CD4-positive, alpha-beta T cell (primary cell): ENCODE data around the gene SSTR4. TPM values are rescaled to one million over a fixed set of nuclear protein-coding genes. Genes with fewer than 3 reads are reported as not detected.

ENCODE experiments used
- ATAC-seq: fragments of 200-7000 bp; cut with Tn5 transposase; one replicate; pipeline ENCODE4 v1.10.0; 2022; ENCODE audit warnings: mild to moderate bottlenecking; ENCODE audit not compliant: poor library complexity
- CTCF ChIA-PET: fragments of 350-600 bp; sonication (Branson Sonifier 250); formaldehyde crosslinking; loops from one replicate; lab custom pipeline; 2021; ENCODE audit warnings: antibody characterized with exemption, inconsistent platforms; lab: Charles Lee
- POLR2A ChIA-PET: fragments of 350-600 bp; sonication (Branson Sonifier 250); formaldehyde crosslinking; loops from one replicate; lab custom pipeline; 2021; ENCODE audit warnings: antibody characterized with exemption, inconsistent platforms; lab: Charles Lee
- DNase-seq, 14 experiments: peaks; one replicate each; pipeline ENCODE4 v3.0.0-alpha.2; 2013 to 2020; ENCODE audit warnings: mixed read lengths in 2 of 14
- H3K27ac ChIP-seq, 2 donors: one replicate each; pipeline versions ENCODE4 v1.5.1 to v1.7.0; 2013; ENCODE audit warnings: low read length in 2 of 2, low read depth in 1 of 2, mild to moderate bottlenecking in 1 of 2
- H3K27me3 ChIP-seq, 2 experiments: 1 replicate in 1 of 2; 2 replicates in 1 of 2; pipeline versions ENCODE4 v1.6.1 to v1.7.0; 2013; ENCODE audit warnings: low read length in 2 of 2, control low read depth in 1 of 2, mild to moderate bottlenecking in 1 of 2, moderate library complexity in 1 of 2; ENCODE audit not compliant: insufficient read depth in 2 of 2, control insufficient read depth in 1 of 2
- H3K36me3 ChIP-seq: one replicate; pipeline ENCODE4 v1.6.1; 2013; ENCODE audit warnings: low read length, control low read depth; ENCODE audit not compliant: insufficient read depth
- H3K4me1 ChIP-seq: one replicate; pipeline ENCODE4 v1.6.1; 2013; ENCODE audit warnings: low read length, control low read depth; ENCODE audit not compliant: insufficient read depth
- H3K4me3 ChIP-seq: one replicate; pipeline ENCODE4 v1.5.1; 2013; ENCODE audit warnings: mild to moderate bottlenecking, low read length, moderate library complexity
- H3K9me3 ChIP-seq, 2 experiments: 1 replicate in 1 of 2; 2 replicates in 1 of 2; pipeline versions ENCODE4 v1.6.1 to v1.7.0; 2013; ENCODE audit warnings: low read length in 2 of 2, mild to moderate bottlenecking in 2 of 2, control low read depth in 1 of 2, moderate library complexity in 1 of 2; ENCODE audit not compliant: control insufficient read depth in 1 of 2, insufficient read depth in 1 of 2
- H3K27ac Mint-ChIP-seq: one replicate; pipeline ENCODE4 v1.8.0; 2020; ENCODE audit warnings: mixed read lengths
- H3K27me3 Mint-ChIP-seq: one replicate; pipeline ENCODE4 v1.8.0; 2021; ENCODE audit warnings: mixed read lengths
- H3K36me3 Mint-ChIP-seq: one replicate; pipeline ENCODE4 v1.8.0; 2021; ENCODE audit warnings: low read depth, mixed read lengths
- H3K4me1 Mint-ChIP-seq: one replicate; pipeline ENCODE4 v1.8.0; 2021; ENCODE audit warnings: low read depth, mixed read lengths
- H3K4me3 Mint-ChIP-seq: one replicate; pipeline ENCODE4 v1.8.0; 2020; ENCODE audit warnings: mild to moderate bottlenecking, mixed read lengths
- H3K9me3 Mint-ChIP-seq: one replicate; pipeline ENCODE4 v1.8.0; 2020; ENCODE audit warnings: mixed read lengths
- intact Hi-C, 2 experiments: fragments of 100-400 bp; cut with DNase I in 1 of 2; cut with micrococcal nuclease in 1 of 2; formaldehyde crosslinking; loops; one replicate each; pipeline versions ENCODE4 v1.15.1 to v1.9.0; 2023 to 2025; cut with DNase I, micrococcal nuclease
- total RNA-seq, 174 experiments: library from RNA in 2 of 174; stranded (reverse) in 2 of 174; gene quantifications; one replicate each; pipeline ENCODE4 v1.2.3 and lab custom pipeline; 2021 to 2026
- TF ChIP-seq, protein P1 (sequence below): fragments of 200-600 bp; IDR thresholded peaks from one replicate; pipeline ENCODE4 v1.8.0; 2022; ENCODE audit warnings: antibody characterized with exemption, mild to moderate bottlenecking

The SSTR4 gene
- total RNA-seq, 2 experiments from 2014 or later = not detected

DNA sequence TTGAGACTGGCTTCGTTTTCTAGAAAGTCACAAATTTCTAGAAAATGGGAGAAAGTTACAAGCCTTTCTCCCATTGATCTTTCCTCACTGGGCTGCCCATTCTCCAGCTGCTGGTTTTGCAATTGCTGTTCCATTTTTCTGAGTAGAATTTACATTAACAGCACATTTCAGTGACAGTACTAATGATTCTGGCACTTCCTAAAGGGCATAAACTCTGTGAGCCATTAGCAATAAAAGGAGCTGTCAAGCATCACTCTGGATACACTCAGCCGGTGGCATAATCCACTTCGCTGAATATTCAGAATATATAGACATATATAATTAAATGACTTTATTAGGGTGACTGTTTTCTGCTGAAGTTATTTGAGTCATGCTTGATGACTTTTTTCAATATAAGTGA is 6.7 kb upstream of the SSTR4 start:
- no peaks in the 10 kb centered on the region for H3K9me3 ChIP-seq
- TF ChIP-seq, protein P1, sequence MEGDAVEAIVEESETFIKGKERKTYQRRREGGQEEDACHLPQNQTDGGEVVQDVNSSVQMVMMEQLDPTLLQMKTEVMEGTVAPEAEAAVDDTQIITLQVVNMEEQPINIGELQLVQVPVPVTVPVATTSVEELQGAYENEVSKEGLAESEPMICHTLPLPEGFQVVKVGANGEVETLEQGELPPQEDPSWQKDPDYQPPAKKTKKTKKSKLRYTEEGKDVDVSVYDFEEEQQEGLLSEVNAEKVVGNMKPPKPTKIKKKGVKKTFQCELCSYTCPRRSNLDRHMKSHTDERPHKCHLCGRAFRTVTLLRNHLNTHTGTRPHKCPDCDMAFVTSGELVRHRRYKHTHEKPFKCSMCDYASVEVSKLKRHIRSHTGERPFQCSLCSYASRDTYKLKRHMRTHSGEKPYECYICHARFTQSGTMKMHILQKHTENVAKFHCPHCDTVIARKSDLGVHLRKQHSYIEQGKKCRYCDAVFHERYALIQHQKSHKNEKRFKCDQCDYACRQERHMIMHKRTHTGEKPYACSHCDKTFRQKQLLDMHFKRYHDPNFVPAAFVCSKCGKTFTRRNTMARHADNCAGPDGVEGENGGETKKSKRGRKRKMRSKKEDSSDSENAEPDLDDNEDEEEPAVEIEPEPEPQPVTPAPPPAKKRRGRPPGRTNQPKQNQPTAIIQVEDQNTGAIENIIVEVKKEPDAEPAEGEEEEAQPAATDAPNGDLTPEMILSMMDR = no peak
- H3K27me3 ChIP-seq = no peaks in the 10 kb centered on the region
- no peaks in the 10 kb centered on the region for H3K4me1 ChIP-seq
- ChIA-PET POLR2A (no interaction called here), CTCF (no interaction called here)
- no peaks in the 10 kb centered on the region for H3K36me3 ChIP-seq
- ATAC-seq = no peak
- no peak for DNase-seq
- intact Hi-C loops = no loop called here
- no peak overlapping the region for H3K4me3 ChIP-seq
- H3K27ac Mint-ChIP-seq = no peak overlapping the region
- H3K4me1 Mint-ChIP-seq = no peaks in the 10 kb centered on the region
- H3K27me3 Mint-ChIP-seq = peaks cover 22% of the 10 kb centered on the region
- no peak overlapping the region for H3K4me3 Mint-ChIP-seq
- H3K36me3 Mint-ChIP-seq = no peaks in the 10 kb centered on the region
- H3K9me3 Mint-ChIP-seq = no peaks in the 10 kb centered on the region
- no peak overlapping the region for H3K27ac ChIP-seq

DNA sequence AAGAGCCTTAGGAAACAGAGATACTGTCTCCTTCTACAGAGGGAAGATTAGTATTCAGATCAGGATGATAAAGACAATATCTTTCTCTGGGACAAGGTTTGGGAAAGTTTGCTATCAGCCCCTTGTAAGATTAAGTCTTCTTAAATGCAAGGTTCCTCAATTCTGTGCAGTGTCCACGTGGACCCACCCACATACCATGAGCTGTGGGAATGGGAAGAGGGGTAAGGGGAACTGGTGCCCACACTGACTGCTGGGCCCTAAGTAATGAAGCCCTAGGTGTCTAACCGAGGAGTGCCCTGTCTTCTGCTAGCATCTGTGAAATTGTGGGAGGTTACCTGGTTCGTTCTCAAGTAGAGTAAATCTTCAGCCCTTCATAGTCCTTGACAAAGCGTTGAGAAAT is 5.8 kb upstream of the SSTR4 start:
- Histone ChIP-seq H3K4me3 (no peak overlapping the region), H3K36me3 (no peaks in the 10 kb centered on the region), H3K27ac (no peak overlapping the region), H3K27me3 (no peaks in the 10 kb centered on the region), H3K9me3 (no peaks in the 10 kb centered on the region), H3K4me1 (no peaks in the 10 kb centered on the region)
- no peak overlapping the region for H3K4me3 Mint-ChIP-seq
- DNase-seq = no peak
- TF ChIP-seq, protein P1 = no peak
- CTCF ChIA-PET = no interaction called here
- no peaks in the 10 kb centered on the region for H3K4me1 Mint-ChIP-seq
- H3K27me3 Mint-ChIP-seq = peaks cover 31% of the 10 kb centered on the region
- H3K27ac Mint-ChIP-seq = no peak overlapping the region
- ATAC-seq = no peak
- H3K36me3 Mint-ChIP-seq = no peaks in the 10 kb centered on the region
- POLR2A ChIA-PET = no interaction called here
- H3K9me3 Mint-ChIP-seq = no peaks in the 10 kb centered on the region
- intact Hi-C loops = no loop called here

DNA sequence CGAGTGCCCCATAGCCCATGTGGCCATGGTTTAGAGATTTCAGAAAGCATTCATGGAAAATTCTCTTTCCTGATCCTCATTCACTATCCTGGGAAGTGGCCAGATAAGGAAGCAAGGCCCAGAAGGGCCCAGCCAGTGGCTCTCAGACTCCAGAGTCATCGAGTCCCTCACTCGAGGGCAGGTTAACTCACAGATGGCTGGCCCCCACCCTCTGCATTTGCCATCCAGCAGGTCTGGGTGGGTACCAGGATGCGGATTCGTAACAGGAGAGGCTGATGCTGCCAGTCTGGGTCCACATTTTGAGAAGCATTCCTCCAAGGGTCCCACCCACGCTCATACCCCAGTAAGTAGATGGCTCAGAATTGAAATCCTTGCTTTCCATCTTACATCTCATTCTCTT is 3.8 kb upstream of the SSTR4 start:
- DNase-seq (no peak), ATAC-seq (no peak)
- Histone ChIP-seq H3K9me3 (peaks cover 0 to 9% of the 10 kb centered on the region in 2 experiments), H3K27ac (no peak overlapping the region), H3K36me3 (no peaks in the 10 kb centered on the region), H3K4me1 (no peaks in the 10 kb centered on the region), H3K4me3 (no peak overlapping the region), H3K27me3 (peaks cover 0 to 3% of the 10 kb centered on the region in 2 experiments)
- no peaks in the 10 kb centered on the region for H3K4me1 Mint-ChIP-seq
- no peak overlapping the region for H3K4me3 Mint-ChIP-seq
- intact Hi-C loops = no loop called here
- POLR2A ChIA-PET = no interaction called here
- no peaks in the 10 kb centered on the region for H3K36me3 Mint-ChIP-seq
- H3K9me3 Mint-ChIP-seq = no peaks in the 10 kb centered on the region
- peaks cover 35% of the 10 kb centered on the region for H3K27me3 Mint-ChIP-seq
- TF ChIP-seq, protein P1 = no peak
- no peak overlapping the region for H3K27ac Mint-ChIP-seq
- CTCF ChIA-PET = no interaction called here
